Glutamatergic neuron (in vitro differentiated cells): ENCODE results near the gene AGPAT3. TPM values are rescaled to one million over a fixed set of nuclear protein-coding genes. Genes with fewer than 3 reads are reported as not detected.

Source experiments
- DNase-seq: peaks from one replicate; pipeline ENCODE4 v3.0.0; 2022
- H3K27ac Mint-ChIP-seq: one replicate; pipeline ENCODE4 v1.8.0; 2020; ENCODE audit warnings: mild to moderate bottlenecking, mixed read lengths, inconsistent platforms; ENCODE audit not compliant: unreplicated experiment
- H3K27me3 Mint-ChIP-seq: one replicate; pipeline ENCODE4 v1.8.0; 2020; ENCODE audit warnings: mild to moderate bottlenecking, moderate library complexity, mixed read lengths, inconsistent platforms; ENCODE audit not compliant: unreplicated experiment
- H3K36me3 Mint-ChIP-seq: one replicate; pipeline ENCODE4 v1.8.0; 2020; ENCODE audit warnings: mild to moderate bottlenecking, mixed read lengths, inconsistent platforms; ENCODE audit not compliant: unreplicated experiment
- H3K4me1 Mint-ChIP-seq: one replicate; pipeline ENCODE4 v1.8.0; 2020; ENCODE audit warnings: mild to moderate bottlenecking, low read depth, mixed read lengths, inconsistent platforms; ENCODE audit not compliant: unreplicated experiment
- H3K4me3 Mint-ChIP-seq: one replicate; pipeline ENCODE4 v1.8.0; 2020; ENCODE audit warnings: mild to moderate bottlenecking, mixed read lengths, inconsistent platforms; ENCODE audit not compliant: unreplicated experiment
- H3K9me3 Mint-ChIP-seq: one replicate; pipeline ENCODE4 v1.8.0; 2020; ENCODE audit warnings: mild to moderate bottlenecking, moderate library complexity, mixed read lengths, inconsistent platforms; ENCODE audit not compliant: unreplicated experiment
- total RNA-seq: library from RNA; stranded (reverse); fragmentation: NEBNext Ultra II Directional; extraction: Animal tissue kit (Norgen Biotek cat#: 25700); gene quantifications from one replicate; pipeline ENCODE4 v1.2.1, GENCODE V29; 2021; ENCODE audit not compliant: unreplicated experiment
- TF ChIP-seq, protein P1 (sequence below): fragments of 200-600 bp; sonication (generic); IDR thresholded peaks from one replicate; pipeline ENCODE4 v1.5.0; 2021; ENCODE audit not compliant: partially characterized antibody, unreplicated experiment

Gene AGPAT3
- total RNA-seq, 1 donor from 2014 or later = 12.6 TPM

DNA sequence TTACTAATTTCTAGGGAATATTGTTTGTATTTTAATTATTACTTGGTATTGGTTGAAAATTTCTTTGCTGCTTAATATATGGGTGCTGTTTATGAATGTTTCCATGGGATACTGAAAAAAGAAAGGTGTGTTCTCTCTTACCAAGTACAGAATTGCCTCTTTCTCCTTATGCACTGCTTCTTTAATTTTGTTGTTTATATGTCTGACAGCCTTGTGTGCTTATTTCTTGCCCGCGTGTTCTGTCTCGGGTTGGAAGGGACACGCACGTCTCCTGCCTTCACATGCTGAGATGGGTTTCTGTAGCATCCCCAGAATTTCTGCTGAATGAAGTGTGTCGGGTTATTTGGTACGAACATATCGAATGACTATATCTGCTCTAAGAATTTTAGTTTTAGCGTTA, 51.1 kb downstream of the AGPAT3 start:
- no peak overlapping the region for H3K4me3 Mint-ChIP-seq
- TF ChIP-seq, protein P1, sequence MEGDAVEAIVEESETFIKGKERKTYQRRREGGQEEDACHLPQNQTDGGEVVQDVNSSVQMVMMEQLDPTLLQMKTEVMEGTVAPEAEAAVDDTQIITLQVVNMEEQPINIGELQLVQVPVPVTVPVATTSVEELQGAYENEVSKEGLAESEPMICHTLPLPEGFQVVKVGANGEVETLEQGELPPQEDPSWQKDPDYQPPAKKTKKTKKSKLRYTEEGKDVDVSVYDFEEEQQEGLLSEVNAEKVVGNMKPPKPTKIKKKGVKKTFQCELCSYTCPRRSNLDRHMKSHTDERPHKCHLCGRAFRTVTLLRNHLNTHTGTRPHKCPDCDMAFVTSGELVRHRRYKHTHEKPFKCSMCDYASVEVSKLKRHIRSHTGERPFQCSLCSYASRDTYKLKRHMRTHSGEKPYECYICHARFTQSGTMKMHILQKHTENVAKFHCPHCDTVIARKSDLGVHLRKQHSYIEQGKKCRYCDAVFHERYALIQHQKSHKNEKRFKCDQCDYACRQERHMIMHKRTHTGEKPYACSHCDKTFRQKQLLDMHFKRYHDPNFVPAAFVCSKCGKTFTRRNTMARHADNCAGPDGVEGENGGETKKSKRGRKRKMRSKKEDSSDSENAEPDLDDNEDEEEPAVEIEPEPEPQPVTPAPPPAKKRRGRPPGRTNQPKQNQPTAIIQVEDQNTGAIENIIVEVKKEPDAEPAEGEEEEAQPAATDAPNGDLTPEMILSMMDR = no peak
- H3K27me3 Mint-ChIP-seq = no peaks in the 10 kb centered on the region
- H3K4me1 Mint-ChIP-seq = peaks cover 24% of the 10 kb centered on the region
- DNase-seq = no peak
- no peaks in the 10 kb centered on the region for H3K36me3 Mint-ChIP-seq
- H3K9me3 Mint-ChIP-seq = peaks cover 2% of the 10 kb centered on the region
- no peak overlapping the region for H3K27ac Mint-ChIP-seq

DNA sequence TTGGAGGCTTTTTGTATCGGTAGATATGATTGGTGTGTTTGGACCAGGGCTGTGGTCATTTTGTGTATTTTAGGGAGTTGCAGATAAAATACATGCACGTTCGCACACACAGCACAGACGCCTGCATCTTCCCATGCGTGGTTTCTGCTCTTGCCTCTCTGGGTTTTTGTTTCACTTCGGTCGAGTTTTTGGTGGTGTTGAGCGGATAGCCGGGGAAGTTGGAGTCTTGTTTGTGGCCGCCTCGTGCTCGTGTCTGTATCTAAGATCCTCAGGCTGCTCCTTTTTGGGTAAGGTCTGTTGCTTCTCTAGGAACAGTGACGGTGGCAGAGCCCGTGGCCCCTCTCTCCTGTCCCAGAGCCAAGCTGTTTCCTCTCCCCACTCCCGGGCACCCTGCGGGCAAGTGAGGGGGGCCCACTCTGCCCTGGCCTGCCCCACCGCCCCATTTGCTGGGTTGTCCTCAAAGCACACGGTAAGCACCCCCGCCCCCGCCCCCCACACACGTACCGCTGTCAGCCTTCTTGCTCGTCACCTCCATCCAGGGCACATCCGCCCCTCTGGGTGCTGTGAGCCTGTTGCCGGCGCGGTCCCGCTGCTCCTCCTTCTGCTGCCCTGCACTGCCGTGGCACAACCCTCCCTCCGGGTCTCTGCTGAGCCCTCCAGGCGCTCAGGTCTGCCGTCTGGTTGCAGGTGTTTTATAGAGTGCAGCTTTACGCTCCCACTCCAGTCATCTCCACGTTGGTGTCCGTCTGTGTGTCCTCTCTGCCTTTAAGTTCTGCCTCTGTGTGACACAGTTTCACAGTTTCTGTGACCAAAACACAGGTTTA, 51.9 kb downstream of the AGPAT3 start:
- Mint-ChIP-seq H3K4me3 (no peak overlapping the region), H3K4me1 (peaks cover 28% of the 10 kb centered on the region), H3K36me3 (no peaks in the 10 kb centered on the region), H3K9me3 (peaks cover 2% of the 10 kb centered on the region), H3K27me3 (no peaks in the 10 kb centered on the region), H3K27ac (no peak overlapping the region)
- TF ChIP-seq, protein P1 = no peak
- no peak for DNase-seq

DNA sequence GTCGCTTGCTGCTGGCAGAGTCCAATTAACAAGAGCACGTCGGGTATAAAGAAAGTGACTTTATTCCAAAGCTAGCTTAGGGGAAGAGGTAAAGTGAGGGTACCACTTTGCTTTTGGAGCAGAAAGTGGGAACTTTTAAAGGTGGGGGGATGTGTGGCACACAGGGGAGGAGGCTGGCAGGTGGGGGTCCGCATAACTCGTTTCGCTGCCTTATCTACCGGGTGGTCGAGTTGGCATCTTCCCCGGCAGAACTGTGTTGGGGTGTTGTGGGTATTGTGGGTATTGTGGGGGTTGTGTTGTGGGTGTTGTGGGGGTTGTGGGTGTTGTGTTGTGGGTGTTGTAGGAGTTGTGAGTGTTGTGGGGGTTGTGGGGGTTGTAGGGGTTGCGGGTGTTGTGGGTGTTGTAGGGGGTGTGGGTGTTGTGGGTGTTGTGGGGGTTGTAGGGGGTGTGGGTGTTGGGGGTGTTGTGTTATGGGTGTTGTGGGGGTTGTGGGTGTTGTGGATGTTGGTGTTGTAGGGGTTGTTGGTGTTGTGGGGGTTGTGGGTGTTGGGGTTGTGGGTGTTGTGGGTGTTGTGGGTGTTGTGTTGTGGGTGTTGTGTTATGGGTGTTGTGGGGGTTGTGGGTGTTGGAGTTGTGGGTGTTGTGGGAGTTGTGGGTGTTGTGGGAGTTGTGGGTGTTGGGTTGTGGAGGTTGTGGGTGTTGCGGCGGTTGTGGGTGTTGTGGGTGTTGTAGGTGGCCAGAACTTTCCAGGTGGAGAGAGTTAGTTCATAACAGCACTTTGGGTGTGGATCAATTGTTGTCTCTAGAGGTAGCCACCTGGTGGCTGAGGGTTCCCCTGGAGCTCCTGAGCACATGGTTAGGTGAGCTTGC, 52.7 kb downstream of the AGPAT3 start:
- no peak for DNase-seq
- Mint-ChIP-seq H3K9me3 (peaks cover 2% of the 10 kb centered on the region), H3K27me3 (no peaks in the 10 kb centered on the region), H3K4me1 (peaks cover 27% of the 10 kb centered on the region), H3K27ac (no peak overlapping the region), H3K4me3 (no peak overlapping the region), H3K36me3 (no peaks in the 10 kb centered on the region)
- TF ChIP-seq, protein P1 = no peak

DNA sequence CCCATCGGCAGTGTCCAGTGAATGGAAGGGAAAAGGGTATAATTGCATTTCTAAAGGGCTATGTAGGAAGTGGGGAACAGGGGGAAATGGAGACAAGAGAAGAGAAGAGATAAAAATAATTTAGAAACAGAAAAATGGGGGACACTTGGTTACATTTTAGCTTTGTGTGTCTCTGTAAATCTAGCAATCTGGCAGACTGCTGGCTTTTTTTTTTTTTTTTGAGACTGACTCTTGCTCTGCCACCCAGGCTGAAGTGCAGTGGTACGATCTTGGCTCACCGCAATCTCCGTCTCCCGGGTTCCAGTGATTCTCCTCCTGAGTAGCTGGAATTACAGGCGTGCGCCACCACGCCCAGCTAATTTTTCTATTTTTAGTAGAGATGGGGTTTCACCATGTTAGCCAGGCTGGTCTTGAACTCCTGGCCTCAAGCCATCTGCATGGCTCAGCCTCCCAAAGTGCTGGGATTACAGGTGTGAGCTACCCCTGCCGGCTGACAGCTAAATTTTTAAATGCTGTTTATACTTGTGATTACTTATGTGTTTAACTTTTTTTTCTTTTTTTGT, 53.4 kb downstream of the AGPAT3 start:
- H3K4me3 Mint-ChIP-seq = no peak overlapping the region
- peaks cover 27% of the 10 kb centered on the region for H3K4me1 Mint-ChIP-seq
- no peak overlapping the region for H3K27ac Mint-ChIP-seq
- no peak for DNase-seq
- no peaks in the 10 kb centered on the region for H3K27me3 Mint-ChIP-seq
- TF ChIP-seq, protein P1 = no peak
- peaks cover 2% of the 10 kb centered on the region for H3K9me3 Mint-ChIP-seq
- no peaks in the 10 kb centered on the region for H3K36me3 Mint-ChIP-seq
